Upper lobe of left lung (tissue), 4 donors: ENCODE measurements around the gene MYL7.

Experiments used
- CTCF ChIP-seq, 6 experiments: fragments of 450-650 bp in 4 of 6; fragments of 200-600 bp in 2 of 6; sonication (generic) in 2 of 6; IDR thresholded peaks; one replicate each; pipeline ENCODE4 v1.5.1; 2016 to 2019; ENCODE audit warnings: antibody characterized with exemption in 6 of 6
- POLR2AphosphoS5 ChIP-seq, 2 donors: sonication (generic); formaldehyde crosslinking; IDR thresholded peaks; one replicate each; pipeline ENCODE4 v1.5.1; 2017; ENCODE audit warnings: antibody characterized with exemption in 2 of 2

GRCh38 chr7:44103923-44104859, 36.9 kb downstream of the MYL7 start, which contains the start of gene AEBP1:
- TF ChIP-seq CTCF (IDR thresholded peaks at IDR 0.05) (no peak), POLR2AphosphoS5 (IDR thresholded peaks at IDR 0.05) (peak in 1 of 2 donors; percentile 29)
